MCF 10A (cell line): ENCODE data around the gene POLR1D. TPM values are rescaled to one million over a fixed set of nuclear protein-coding genes. Genes with fewer than 3 reads are reported as not detected.
"Not testable (repeated sequence)": the region's sequence is repeated elsewhere in the genome, so short reads cannot be mapped to it uniquely, and the experiment has no call there.

Experiments used
- BruUV-seq: library from RNA; stranded (reverse); fragments of 400-500 nt; replicated peaks from 2 replicates; lab custom pipeline; 2021; lab: Mats Ljungman, UMichigan
- CTCF ChIA-PET: fragments of 300-600 bp; sonication (Branson Sonifier 250); formaldehyde crosslinking; extraction: SDS; loops from one replicate; lab custom pipeline; 2021; ENCODE audit warnings: antibody characterized with exemption, inconsistent platforms; lab: Yijun Ruan, JAX
- POLR2A ChIA-PET: fragments of 300-600, 350-650 bp; sonication (Branson Sonifier 250); formaldehyde crosslinking; extraction: SDS; loops from one replicate; lab custom pipeline; 2020; ENCODE audit warnings: antibody characterized with exemption, inconsistent platforms; lab: Yijun Ruan, JAX
- DNase-seq: peaks from one replicate; pipeline ENCODE4 v3.0.0-alpha.2; 2018; ENCODE audit not compliant: unreplicated experiment
- H3K27ac Mint-ChIP-seq: one replicate; pipeline ENCODE4 v1.8.0; 2022; ENCODE audit warnings: mild to moderate bottlenecking, low read depth, mixed read lengths; ENCODE audit not compliant: unreplicated experiment
- H3K27me3 Mint-ChIP-seq: one replicate; pipeline ENCODE4 v1.8.0; 2022; ENCODE audit warnings: mixed read lengths; ENCODE audit not compliant: insufficient read depth, unreplicated experiment
- H3K36me3 Mint-ChIP-seq: one replicate; pipeline ENCODE4 v1.8.0; 2022; ENCODE audit warnings: mild to moderate bottlenecking, moderate library complexity, mixed read lengths; ENCODE audit not compliant: insufficient read depth, unreplicated experiment
- H3K4me1 Mint-ChIP-seq: one replicate; pipeline ENCODE4 v1.8.0; 2022; ENCODE audit warnings: mixed read lengths; ENCODE audit not compliant: insufficient read depth, unreplicated experiment
- H3K4me3 Mint-ChIP-seq: one replicate; pipeline ENCODE4 v1.8.0; 2022; ENCODE audit warnings: mild to moderate bottlenecking, moderate library complexity, mixed read lengths; ENCODE audit not compliant: unreplicated experiment
- H3K9me3 Mint-ChIP-seq: one replicate; pipeline ENCODE4 v1.8.0; 2022; ENCODE audit warnings: mixed read lengths; ENCODE audit not compliant: unreplicated experiment
- intact Hi-C: fragments of 100-400 bp; cut with micrococcal nuclease; formaldehyde crosslinking; loops from 2 replicates; pipeline ENCODE4 v1.14.1; 2022
- total RNA-seq: library from RNA; stranded (reverse); gene quantifications from 2 replicates; pipeline ENCODE4 v1.2.3, GENCODE V29; 2022
- TF ChIP-seq, protein P1 (sequence below): fragments of 200-600 bp; IDR thresholded peaks from one replicate; pipeline ENCODE4 v1.8.0; 2022; ENCODE audit warnings: antibody characterized with exemption, mild to moderate bottlenecking; ENCODE audit not compliant: unreplicated experiment

Gene POLR1D
- total RNA-seq, 1 experiment from 2014 or later = 146 TPM

DNA sequence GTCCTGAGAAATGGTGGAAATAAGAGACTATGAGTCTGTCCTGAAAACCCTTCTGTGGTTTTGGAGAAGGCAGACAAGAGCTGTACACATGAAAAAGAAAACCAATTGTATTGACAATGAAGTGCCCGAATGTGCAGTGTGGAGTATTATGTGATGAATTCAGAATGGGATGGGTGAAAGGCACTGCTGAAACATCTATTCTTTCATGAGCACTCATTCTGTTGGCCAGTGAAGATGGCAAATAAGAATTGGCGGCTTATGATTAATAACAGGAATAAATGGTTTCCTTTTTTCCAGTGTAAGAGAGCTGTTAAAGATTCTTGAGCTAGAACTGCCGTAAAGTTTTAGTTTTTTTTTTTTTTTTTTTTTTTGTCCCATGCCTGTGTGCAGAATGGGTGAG lies 5.7 kb downstream of the POLR1D start:
- peaks cover 57% of the 10 kb centered on the region for H3K4me1 Mint-ChIP-seq
- TF ChIP-seq, protein P1, sequence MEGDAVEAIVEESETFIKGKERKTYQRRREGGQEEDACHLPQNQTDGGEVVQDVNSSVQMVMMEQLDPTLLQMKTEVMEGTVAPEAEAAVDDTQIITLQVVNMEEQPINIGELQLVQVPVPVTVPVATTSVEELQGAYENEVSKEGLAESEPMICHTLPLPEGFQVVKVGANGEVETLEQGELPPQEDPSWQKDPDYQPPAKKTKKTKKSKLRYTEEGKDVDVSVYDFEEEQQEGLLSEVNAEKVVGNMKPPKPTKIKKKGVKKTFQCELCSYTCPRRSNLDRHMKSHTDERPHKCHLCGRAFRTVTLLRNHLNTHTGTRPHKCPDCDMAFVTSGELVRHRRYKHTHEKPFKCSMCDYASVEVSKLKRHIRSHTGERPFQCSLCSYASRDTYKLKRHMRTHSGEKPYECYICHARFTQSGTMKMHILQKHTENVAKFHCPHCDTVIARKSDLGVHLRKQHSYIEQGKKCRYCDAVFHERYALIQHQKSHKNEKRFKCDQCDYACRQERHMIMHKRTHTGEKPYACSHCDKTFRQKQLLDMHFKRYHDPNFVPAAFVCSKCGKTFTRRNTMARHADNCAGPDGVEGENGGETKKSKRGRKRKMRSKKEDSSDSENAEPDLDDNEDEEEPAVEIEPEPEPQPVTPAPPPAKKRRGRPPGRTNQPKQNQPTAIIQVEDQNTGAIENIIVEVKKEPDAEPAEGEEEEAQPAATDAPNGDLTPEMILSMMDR = no peak
- no TSS peak for BruUV-seq
- H3K4me3 Mint-ChIP-seq = no peak overlapping the region
- peak overlapping the region; percentile 35 for H3K27ac Mint-ChIP-seq
- no peaks in the 10 kb centered on the region for H3K27me3 Mint-ChIP-seq
- H3K9me3 Mint-ChIP-seq = no peaks in the 10 kb centered on the region
- intact Hi-C loops = no loop called here
- ChIA-PET CTCF (interaction anchor here (0.6 kb wide), 1 partner anchor 674 kb away, joined by 4 read pairs; no protein-coding TSS in a partner anchor), POLR2A (interaction anchor here (0.6 to 1.4 kb wide), 2 partner anchors 10 to 22 kb away, joined by 3 read pairs; no protein-coding TSS in a partner anchor)
- peaks cover 44% of the 10 kb centered on the region for H3K36me3 Mint-ChIP-seq
- DNase-seq = no peak

DNA sequence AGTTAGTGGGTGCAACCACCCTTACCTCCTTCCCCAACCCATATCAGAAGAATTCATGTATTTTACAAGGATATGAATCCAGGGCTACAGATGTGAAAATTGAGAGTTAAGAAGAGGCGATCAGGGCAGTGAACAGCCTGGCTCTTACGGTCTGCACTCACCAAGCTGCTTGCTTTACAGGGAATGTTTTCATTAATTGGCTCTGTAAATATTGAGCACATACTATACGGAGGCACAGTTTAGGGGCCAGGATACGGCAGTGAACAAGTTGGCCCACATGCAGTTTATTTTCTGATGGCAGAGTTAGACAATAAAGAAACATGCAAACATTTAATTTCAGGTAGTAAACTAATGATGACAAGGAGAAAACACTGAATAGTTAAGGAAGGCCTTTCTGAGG lies 6.4 kb downstream of the POLR1D start:
- ChIA-PET POLR2A (interaction anchor here (0.6 to 1.4 kb wide), 4 partner anchors 9 to 199 kb away, joined by 3 read pairs; no protein-coding TSS in a partner anchor), CTCF (no interaction called here)
- no peaks in the 10 kb centered on the region for H3K9me3 Mint-ChIP-seq
- no peak overlapping the region for H3K4me3 Mint-ChIP-seq
- peaks cover 43% of the 10 kb centered on the region for H3K36me3 Mint-ChIP-seq
- DNase-seq = no peak
- TF ChIP-seq, protein P1 = no peak
- no peak overlapping the region for H3K27ac Mint-ChIP-seq
- no peaks in the 10 kb centered on the region for H3K27me3 Mint-ChIP-seq
- no TSS peak for BruUV-seq
- H3K4me1 Mint-ChIP-seq = peaks cover 58% of the 10 kb centered on the region
- intact Hi-C loops = no loop called here

DNA sequence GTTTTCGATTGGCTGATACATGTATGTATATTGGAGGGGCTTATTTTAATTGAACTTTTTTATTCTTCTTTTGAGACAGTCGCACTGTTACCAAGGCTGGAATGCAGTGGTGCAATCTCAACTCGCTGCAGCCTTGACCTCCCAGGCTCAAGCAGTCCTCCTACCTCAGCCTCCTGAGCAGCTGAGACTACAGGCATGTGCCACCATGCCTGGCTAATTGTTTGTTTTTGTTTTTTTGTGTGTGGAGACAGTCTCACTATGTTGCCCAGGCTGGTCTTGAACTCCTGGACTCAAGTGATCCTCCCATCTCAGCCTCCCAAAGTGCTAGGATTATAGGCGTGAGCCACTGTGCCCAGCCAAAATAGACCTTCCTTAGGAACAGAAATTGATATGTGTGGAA lies 7.1 kb downstream of the POLR1D start:
- H3K9me3 Mint-ChIP-seq, H3K27ac Mint-ChIP-seq, DNase-seq, intact Hi-C loops, H3K4me3 Mint-ChIP-seq, H3K27me3 Mint-ChIP-seq, BruUV-seq: not testable (repeated sequence)
- H3K36me3 Mint-ChIP-seq = peaks cover 37% of the 10 kb centered on the region
- peaks cover 52% of the 10 kb centered on the region for H3K4me1 Mint-ChIP-seq
- ChIA-PET POLR2A (interaction anchor here (0.8 to 8.1 kb wide), 5 partner anchors 7 to 198 kb away, joined by 3 to 198 read pairs (median 3); partner anchors contain the start of genes LNX2 and POLR1D), CTCF (interaction anchor here (0.6 kb wide), 2 partner anchors 20 to 503 kb away, joined by 3 to 5 read pairs; no protein-coding TSS in a partner anchor)

DNA sequence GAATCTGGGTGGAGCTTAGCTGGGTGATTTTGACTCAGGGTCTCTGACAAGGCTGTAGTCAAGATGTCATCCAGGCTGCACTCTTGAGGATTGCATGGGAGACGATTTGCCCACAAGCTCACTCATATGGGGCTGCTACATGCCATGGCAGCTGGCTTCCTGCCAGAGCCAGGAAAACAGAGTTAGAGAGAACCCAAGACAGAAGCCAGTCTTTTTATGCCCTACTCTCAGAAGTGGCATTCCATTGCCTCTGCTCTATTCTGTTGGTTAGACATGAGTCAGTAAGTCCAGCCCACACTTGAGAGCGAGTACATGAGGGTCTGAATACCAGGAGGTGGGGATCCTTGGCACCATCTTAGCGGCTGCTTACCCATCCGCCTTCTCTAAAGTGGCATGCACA lies 9.5 kb downstream of the POLR1D start:
- Mint-ChIP-seq H3K4me3 (no peak overlapping the region), H3K27ac (no peak overlapping the region), H3K9me3 (no peaks in the 10 kb centered on the region), H3K4me1 (peaks cover 38% of the 10 kb centered on the region), H3K36me3 (peaks cover 18% of the 10 kb centered on the region), H3K27me3 (no peaks in the 10 kb centered on the region)
- ChIA-PET CTCF (interaction anchor here (0.6 to 0.9 kb wide), 2 partner anchors 9 to 227 kb away, joined by 3 read pairs; no protein-coding TSS in a partner anchor), POLR2A (interaction anchor here (8.1 kb wide), 1 partner anchor 10 kb away, joined by 198 read pairs; the partner anchor contains the start of genes LNX2 and POLR1D)
- intact Hi-C loops = no loop called here
- no peak for DNase-seq
- BruUV-seq = no TSS peak
- TF ChIP-seq, protein P1 = no peak
